K562 (cell line): ENCODE data around the gene AMMECR1. TPM values are rescaled to one million over a fixed set of nuclear protein-coding genes. Genes with fewer than 3 reads are reported as not detected.
A peak's percentile ranks its signal among the peaks of the same experiment; 100 is the strongest.

ENCODE experiments used
- ATAC-seq: fragments of 200-7000 bp; cut with Tn5 transposase; 3 replicates; pipeline ENCODE4 v1.9.1; 2020; ENCODE audit warnings: moderate library complexity
- BruUV-seq: library from RNA; stranded (reverse); fragments of 400-500 nt; replicated peaks from 2 replicates; lab custom pipeline; 2021; lab: Mats Ljungman, UMichigan
- CTCF ChIA-PET: fragments of 300-600 bp; formaldehyde crosslinking; extraction: SDS; loops from one replicate; lab custom pipeline; 2021; ENCODE audit warnings: low intra/inter-chr PET ratio; lab: Yijun Ruan, JAX
- POLR2A ChIA-PET: fragments of 300-600, 350-650 bp; sonication (Branson Sonifier 250); formaldehyde crosslinking; extraction: SDS; loops from one replicate; lab custom pipeline; 2021; ENCODE audit warnings: antibody characterized with exemption, inconsistent platforms; lab: Yijun Ruan, JAX
- DNase-seq, 4 experiments: peaks; one replicate each; pipeline versions ENCODE4 v3.0.0 to v3.0.0-alpha.2; 2011 to 2018; ENCODE audit warnings: low spot score in 3 of 4, mixed read lengths in 3 of 4; ENCODE audit errors: extremely low read depth in 1 of 4
- FAIRE-seq: peaks from 2 replicates; lab custom pipeline; 2011; peaks lifted over from hg19 to GRCh38; lab: Jason Lieb, UNC
- H2AFZ ChIP-seq: 2 replicates; pipeline ENCODE4 v1.6.0; 2011; ENCODE audit warnings: low read depth, low read length, control low read depth, inconsistent platforms
- H3K27ac ChIP-seq: fragments of 200-600 bp; 3 replicates; pipeline ENCODE4 v1.8.0; 2011; ENCODE audit warnings: low read depth, mild to moderate bottlenecking, control low read depth, inconsistent platforms, low read length, moderate library complexity, mixed read lengths; ENCODE audit errors: extremely low read depth
- H3K27me3 ChIP-seq, 2 experiments: fragments of 300-600 bp in 1 of 2; 2 replicates in 1 of 2; 3 replicates in 1 of 2; pipeline versions ENCODE4 v1.6.0 to v1.8.0; 2011; ENCODE audit warnings: inconsistent platforms in 2 of 2, low read length in 2 of 2, mild to moderate bottlenecking in 1 of 2, mixed read lengths in 1 of 2, moderate library complexity in 1 of 2; ENCODE audit not compliant: control insufficient read depth in 2 of 2, insufficient read depth in 2 of 2
- H3K36me3 ChIP-seq: fragments of 300-600 bp; 3 replicates; pipeline ENCODE4 v1.8.0; 2011; ENCODE audit warnings: mild to moderate bottlenecking, low read length, inconsistent platforms; ENCODE audit not compliant: control insufficient read depth, insufficient read depth
- H3K4me1 ChIP-seq, 2 experiments: fragments of 200-600 bp in 1 of 2; replicated peaks in 1 of 2; 2 replicates in 1 of 2; 3 replicates in 1 of 2; pipeline versions ENCODE4 v1.5.1 to v1.8.0; 2011; ENCODE audit warnings: inconsistent platforms in 2 of 2, low read length in 2 of 2, mild to moderate bottlenecking in 1 of 2, mixed read lengths in 1 of 2, moderate library complexity in 1 of 2; ENCODE audit not compliant: control insufficient read depth in 2 of 2, insufficient read depth in 2 of 2
- H3K4me2 ChIP-seq: 2 replicates; pipeline ENCODE4 v1.6.1; 2011; ENCODE audit warnings: low read length, control low read depth, inconsistent platforms, mixed read lengths; ENCODE audit not compliant: insufficient read depth
- H3K4me3 ChIP-seq: fragments of 200-600 bp; sonication (generic), shearing (Covaris generic); 2 replicates; pipeline ENCODE4 v1.5.1; 2016; ENCODE audit warnings: control low read depth, inconsistent platforms
- H3K79me2 ChIP-seq: fragments of 200-600 bp; 3 replicates; pipeline ENCODE4 v1.8.0; 2011; ENCODE audit warnings: low read length, inconsistent platforms; ENCODE audit not compliant: control insufficient read depth, insufficient read depth
- H3K9ac ChIP-seq, 2 experiments: 2 replicates each; pipeline versions ENCODE4 v1.6.0 to v1.6.1; 2011; ENCODE audit warnings: low read depth in 2 of 2, low read length in 2 of 2, control low read depth in 1 of 2, inconsistent platforms in 1 of 2, mild to moderate bottlenecking in 1 of 2, mixed read lengths in 1 of 2; ENCODE audit not compliant: insufficient read depth in 1 of 2
- H3K9me1 ChIP-seq: one replicate; pipeline ENCODE4 v1.6.0; 2011; ENCODE audit warnings: inconsistent platforms, mild to moderate bottlenecking, low read length, moderate library complexity; ENCODE audit not compliant: control insufficient read depth, insufficient read depth
- H3K9me3 ChIP-seq: replicated peaks from 2 replicates; pipeline ENCODE4 v1.5.1; 2011; ENCODE audit warnings: low read depth, low read length, inconsistent platforms; ENCODE audit not compliant: control insufficient read depth, insufficient read depth
- H4K20me1 ChIP-seq: replicated peaks from 2 replicates; pipeline ENCODE4 v1.6.1; 2011; ENCODE audit warnings: low read length, inconsistent platforms, mixed read lengths; ENCODE audit not compliant: control insufficient read depth, insufficient read depth
- BMI1 ChIP-seq: fragments of 150-350 bp; IDR thresholded peaks from 2 replicates; pipeline ENCODE4 v1.6.1; 2014; ENCODE audit warnings: low read length
- C11orf30 ChIP-seq: fragments of 450-650 bp; IDR thresholded peaks from 2 replicates; pipeline ENCODE4 v1.6.1; 2016; ENCODE audit warnings: low read depth, mild to moderate bottlenecking
- HNRNPUL1 ChIP-seq: fragments of 200-400 bp; formaldehyde crosslinking; IDR thresholded peaks from 2 replicates; pipeline ENCODE4 v1.6.1; 2017; ENCODE audit warnings: low read length
- MAFF ChIP-seq: IDR thresholded peaks from 2 replicates; pipeline ENCODE4 v1.6.1; 2012; ENCODE audit warnings: low read length, improper control_type of control experiment
- MAFG ChIP-seq: fragments of 450-650 bp; conservative IDR thresholded peaks from 2 replicates; pipeline ENCODE4 v1.6.1; 2016; ENCODE audit warnings: missing genetic modification characterization, missing compliant biosample characterization
- MAFK ChIP-seq: IDR thresholded peaks from 2 replicates; pipeline ENCODE4 v1.6.1; 2011; ENCODE audit warnings: low read length, improper control_type of control experiment
- ZNF316 ChIP-seq: fragments of 450-650 bp; IDR thresholded peaks from 2 replicates; pipeline ENCODE4 v1.6.1; 2016
- WGBS: fragments of 100-300 bp; shearing (Covaris generic); methylation state at CpG from one replicate; pipeline ENCODE4 v1.1.6; 2016; ENCODE audit warnings: low coverage, mixed read lengths; ENCODE audit not compliant: insufficient coverage; ENCODE audit errors: missing lambda C conversion rate; 5-methylcytosine and 5-hydroxymethylcytosine counted together
- in situ Hi-C: fragments of 300-500 bp; cut with MboI; formaldehyde crosslinking; loops from 4 replicates; pipeline ENCODE4 v1.15.0; 2018; ENCODE audit warnings: inconsistent platforms, mixed read lengths
- intact Hi-C: fragments of 100-400 bp; cut with micrococcal nuclease; formaldehyde crosslinking; loops from 2 replicates; pipeline ENCODE4 v1.14.2; 2022
- polyA plus RNA-seq, 8 experiments: library from polyadenylated mRNA; depleted of rRNA in 4 of 8; stranded (reverse) in 5 of 8; unstranded in 3 of 8; fragments of >200 nt; fragmentation: Nextera tagmentation in 2 of 8; fragmentation: Illumina TruSeq in 1 of 8; extraction: Ambion mirVana in 2 of 8; extraction: Trizol in 1 of 8; gene quantifications; 2 replicates each; pipeline versions ENCODE4 v1.2.1 to v1.2.3, GENCODE V29; 2011 to 2014; ENCODE audit warnings: inconsistent platforms in 1 of 8, missing spikeins in 1 of 8
- total RNA-seq, 7 experiments: library from RNA; depleted of rRNA in 6 of 7; stranded (reverse); fragments of >200 nt in 6 of 7; fragmentation: Illumina TruSeq in 2 of 7; extraction: Trizol in 2 of 7; gene quantifications; 2 replicates each; pipeline versions ENCODE4 v1.2.1 to v1.2.3, GENCODE V29; 2011 to 2021; ENCODE audit warnings: low replicate concordance in 1 of 7

Gene AMMECR1
- total and polyA plus RNA-seq, 9 of the 15 experiments (the other 6 are each of a cell fraction or from before 2014, with no cell fraction given): 13.9 to 36.7 (median 23.6) TPM

DNA sequence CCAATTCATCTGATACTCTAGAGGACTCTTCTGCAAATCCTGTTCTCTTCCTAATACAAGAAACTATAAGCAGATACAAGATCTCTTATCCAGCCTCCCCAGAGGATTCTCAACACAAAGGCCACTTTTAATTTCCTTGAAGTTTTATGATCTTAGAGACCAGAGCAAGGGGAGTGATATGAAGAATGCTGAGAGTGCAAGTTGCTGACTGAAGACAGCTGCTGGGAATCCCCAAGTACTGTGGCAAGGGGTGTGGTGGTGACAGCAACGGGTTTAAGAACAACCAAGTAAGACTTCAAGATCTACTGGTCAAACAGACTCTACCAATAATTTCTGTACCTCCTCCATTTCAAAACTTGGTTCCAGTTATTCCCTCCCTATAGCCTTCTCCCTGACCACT, 7.0 kb downstream of the AMMECR1 start:
- Histone ChIP-seq H4K20me1 (peaks cover 17% of the 10 kb centered on the region), H3K36me3 (peaks cover 2% of the 10 kb centered on the region; the same call in 2 of the 3 replicates), H3K79me2 (peaks cover 92% of the 10 kb centered on the region), H2AFZ (no peak overlapping the region), H3K4me3 (no peak overlapping the region), H3K9me3 (no peaks in the 10 kb centered on the region), H3K27ac (no peak overlapping the region), H3K4me1 (peaks cover 8 to 31% of the 10 kb centered on the region in 2 experiments; a peak in 3 of 5 replicates), H3K4me2 (no peak overlapping the region; the same call in 1 of the 2 replicates)
- CTCF ChIA-PET: no interaction called here
- in situ Hi-C loops (no loop called here), intact Hi-C loops (no loop called here)
- FAIRE-seq: no peak
- no peak for TF ChIP-seq HNRNPUL1
- TF ChIP-seq BMI1: no peak
- 0 out of 2 replicates have a peak, but pooled peaks have one; percentile 43 for TF ChIP-seq MAFF
- TF ChIP-seq C11orf30: peak; percentile 66
- TF ChIP-seq MAFK: peak; percentile 50; the same call in 1 of the 2 replicates
- TF ChIP-seq ZNF316: peak; percentile 73
- peak; percentile 40 for TF ChIP-seq MAFG (tag)
- TF ChIP-seq, all 486 proteins: peak for 5
- 14% methylated on average over 1 of the region's 1 CpG for WGBS
- peak; percentile 15 to 36 (median 18) for DNase-seq
- no peaks in the 10 kb centered on the region for H3K27me3 ChIP-seq
- POLR2A ChIA-PET: interaction anchor here (1.0 kb wide), 1 partner anchor 92 kb away, joined by 4 read pairs; no protein-coding TSS in a partner anchor
- ATAC-seq: peak; percentile 51
- H3K9me1 ChIP-seq: no peaks in the 10 kb centered on the region
- H3K9ac ChIP-seq: no peak overlapping the region
- no TSS peak for BruUV-seq
